Measurements from ENCODE around the gene FANCE. TPM values are rescaled to one million over a fixed set of nuclear protein-coding genes. Genes with fewer than 3 reads are reported as not detected.

FANCE gene
- total RNA-seq, 2 donors from 2014 or later, result 4.9 to 9.2 TPM

- Histone ChIP-seq H3K9me3 (no peaks in the 10 kb centered on the region), H3K36me3 (replicated peaks in 1 of 2; ENCODE audit: insufficient read depth in 1 of 2, low read depth in 2 of 2) (no peaks in the 10 kb centered on the region), H3K4me1 (no peaks in the 10 kb centered on the region), H3K27ac (no peak overlapping the region), H3K27me3 (no peaks in the 10 kb centered on the region), H3K4me3 (no peak overlapping the region)
- ATAC-seq (no peak), DNase-seq (no peak)
- WGBS, 2 donors, result 75 to 92% methylated on average over 2 to 5 of the region's 5 CpGs
- intact Hi-C loops (cut with DNase I), result no loop called here
- TF ChIP-seq CTCF (IDR thresholded peaks at IDR 0.05), result no peak
- no peak for TF ChIP-seq POLR2A (IDR thresholded peaks at IDR 0.05)
These were observed 9.4 kb upstream of the FANCE start for GRCh38 chr6:35442693-35443092.

GRCh38 chr6:35443341-35444030 lies 8.7 kb upstream of the FANCE start:
- no peak for DNase-seq
- no peaks in the 10 kb centered on the region for H3K4me1 ChIP-seq
- H3K4me3 ChIP-seq, result no peak overlapping the region
- ATAC-seq, result no peak
- no peaks in the 10 kb centered on the region for H3K36me3 ChIP-seq (replicated peaks in 1 of 2; ENCODE audit: insufficient read depth in 1 of 2, low read depth in 2 of 2)
- no peaks in the 10 kb centered on the region for H3K9me3 ChIP-seq
- TF ChIP-seq POLR2A (IDR thresholded peaks at IDR 0.05) (no peak), CTCF (IDR thresholded peaks at IDR 0.05) (no peak)
- intact Hi-C loops (cut with DNase I), result no loop called here
- no peaks in the 10 kb centered on the region for H3K27me3 ChIP-seq
- 67 to 80% methylated on average over 3 to 9 of the region's 9 CpGs for WGBS, 2 donors
- no peak overlapping the region for H3K27ac ChIP-seq

- no peaks in the 10 kb centered on the region for H3K36me3 ChIP-seq (replicated peaks in 1 of 2; ENCODE audit: insufficient read depth in 1 of 2, low read depth in 2 of 2)
- TF ChIP-seq CTCF (IDR thresholded peaks at IDR 0.05) (no peak), POLR2A (IDR thresholded peaks at IDR 0.05) (no peak)
- DNase-seq, result no peak
- H3K4me1 ChIP-seq, result no peaks in the 10 kb centered on the region
- no peak for ATAC-seq
- H3K4me3 ChIP-seq, result no peak overlapping the region
- 80% methylated on average over 1 to 7 of the region's 7 CpGs for WGBS, 2 donors
- no peak overlapping the region for H3K27ac ChIP-seq
- intact Hi-C loops (cut with DNase I), result loop anchor here (5.0 kb wide), 1 partner anchor 98 kb away; no protein-coding TSS in a partner anchor
- no peaks in the 10 kb centered on the region for H3K27me3 ChIP-seq
- H3K9me3 ChIP-seq, result no peaks in the 10 kb centered on the region
These were observed 6.4 kb upstream of the FANCE start for GRCh38 chr6:35445691-35446090.

- intact Hi-C loops (cut with DNase I), result loop anchor here (5.0 kb wide), 1 partner anchor 101 kb away; no protein-coding TSS in a partner anchor
- H3K27me3 ChIP-seq, result no peaks in the 10 kb centered on the region
- H3K9me3 ChIP-seq, result no peaks in the 10 kb centered on the region
- TF ChIP-seq POLR2A (IDR thresholded peaks at IDR 0.05) (no peak), CTCF (IDR thresholded peaks at IDR 0.05) (no peak)
- 65 to 67% methylated on average over 7 of the region's 7 CpGs for WGBS, 2 donors
- H3K27ac ChIP-seq, result no peak overlapping the region
- no peak for DNase-seq
- no peak overlapping the region for H3K4me3 ChIP-seq
- ATAC-seq, result no peak
- peaks cover 14% of the 10 kb centered on the region for H3K4me1 ChIP-seq
- H3K36me3 ChIP-seq (replicated peaks in 1 of 2; ENCODE audit: insufficient read depth in 1 of 2, low read depth in 2 of 2), result no peaks in the 10 kb centered on the region
These were observed 3.9 kb upstream of the FANCE start for GRCh38 chr6:35448191-35448590.

Measured in body of pancreas (tissue), 4 donors.